ENCODE results near the gene ZSCAN5B.

ZSCAN5B gene

GRCh38 chr19:56144376-56144775 lies 53.2 kb downstream of the ZSCAN5B start:
- DNase-seq, result no peak

GRCh38 chr19:56142897-56143434 lies 54.6 kb downstream of the ZSCAN5B start:
- no peak for DNase-seq

- no peak for DNase-seq
These were observed 55.3 kb downstream of the ZSCAN5B start for GRCh38 chr19:56142087-56142787.

GRCh38 chr19:56141417-56141993 lies 56.1 kb downstream of the ZSCAN5B start:
- DNase-seq, result no peak

- peak; percentile 100 for DNase-seq
These were observed 56.8 kb downstream of the ZSCAN5B start, which contains the start of gene ZNF444 for GRCh38 chr19:56140583-56141416. Gene ZNF444 (plus strand): TSS chr19:56141287. CDS start chr19:56146912, 5,625 bp downstream.

GRCh38 chr19:56139847-56140582 lies 57.6 kb downstream of the ZSCAN5B start:
- no peak for DNase-seq

Measured in midbrain (tissue), 1 donor.